IPS DF 19.7 (cell line): ENCODE results near the gene METRNL.

Experiments
- DNase-seq: peaks from one replicate; pipeline ENCODE4 v3.0.0-alpha.2; 2013; ENCODE audit warnings: low read depth, low spot score

Gene METRNL

DNA sequence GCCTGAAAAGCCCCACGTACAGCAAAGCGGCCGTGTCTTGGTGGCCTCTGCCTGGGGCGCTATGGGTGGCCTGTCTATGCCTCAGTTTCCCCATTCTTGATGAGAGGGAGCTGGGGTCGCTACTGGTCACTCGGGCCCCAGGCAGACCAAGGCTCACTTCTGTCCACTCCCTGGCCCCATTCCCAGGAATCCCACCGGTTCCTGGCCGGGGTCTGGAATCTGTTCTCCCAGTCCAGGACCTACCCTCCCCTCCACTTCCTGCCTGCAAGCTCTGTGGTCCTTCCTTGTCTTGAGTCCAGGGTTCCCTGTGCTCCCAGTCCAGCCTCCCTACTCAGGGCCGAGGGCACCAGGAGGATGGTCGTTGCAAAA is 24.5 kb downstream of the METRNL start:
- no peak for DNase-seq

DNA sequence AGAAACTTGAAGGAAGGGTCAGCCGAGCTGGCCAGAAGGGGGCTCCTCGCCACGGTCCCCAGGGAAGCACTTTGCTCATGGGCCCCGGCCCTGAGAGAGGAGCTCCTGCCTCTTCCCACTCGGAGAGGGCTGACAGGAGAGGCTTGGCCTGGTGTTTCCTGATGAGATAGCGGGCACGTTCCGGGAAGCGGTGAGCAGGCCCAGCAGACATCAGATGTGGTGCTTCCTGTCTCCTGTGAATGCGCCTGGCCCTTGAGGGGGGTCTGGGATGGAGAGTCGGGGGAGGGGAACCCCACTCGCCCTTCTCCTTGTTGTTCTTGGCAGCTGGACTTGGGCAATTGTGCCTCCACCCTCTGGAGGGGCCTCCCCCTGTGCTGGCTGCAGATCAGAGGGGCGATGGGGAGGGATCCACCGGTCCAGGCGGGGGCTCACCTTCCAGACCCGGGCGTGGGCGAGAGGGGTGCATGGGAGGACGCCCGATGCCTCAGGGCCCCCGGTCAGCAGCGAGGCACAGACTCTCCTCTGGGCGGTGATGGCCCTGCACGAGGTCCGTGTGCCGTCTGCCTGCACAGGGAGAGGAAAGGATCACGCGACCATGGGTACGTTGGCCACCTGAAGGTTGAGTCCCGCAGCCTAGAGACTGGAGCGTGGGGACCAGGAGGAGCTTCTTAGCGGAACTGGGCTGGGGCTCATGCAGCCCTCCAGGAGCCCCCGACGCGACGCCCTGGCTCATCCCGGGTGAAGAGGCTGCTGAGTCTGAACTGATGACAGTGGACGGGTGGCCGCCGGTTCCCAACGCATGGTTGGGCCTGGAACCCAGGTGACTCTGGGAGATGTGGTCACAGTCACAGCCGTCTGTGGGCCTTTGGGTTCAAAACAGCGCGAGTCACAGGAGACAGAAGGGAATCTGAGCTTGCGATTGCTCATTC is 25.4 kb downstream of the METRNL start:
- no peak for DNase-seq

DNA sequence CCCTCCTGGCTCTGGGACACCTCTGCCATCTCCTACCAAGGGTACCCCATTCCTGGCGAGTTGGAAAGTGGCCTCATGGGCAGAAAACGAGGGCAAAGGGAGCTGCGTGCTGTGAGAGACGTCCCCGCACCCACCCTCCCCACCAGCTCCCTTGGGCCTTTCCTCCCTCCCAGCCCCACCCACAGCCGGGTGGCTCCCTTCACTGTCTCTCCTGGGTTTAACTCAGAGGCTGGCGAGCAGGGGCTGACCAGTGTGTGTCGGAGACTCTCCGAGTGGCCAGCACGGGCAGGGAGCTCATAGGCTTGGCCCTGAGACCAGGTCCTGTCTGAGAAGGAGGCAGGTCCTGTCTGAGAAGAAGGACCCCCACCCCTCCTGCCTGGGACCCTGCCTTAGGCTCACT is 26.1 kb downstream of the METRNL start:
- no peak for DNase-seq

DNA sequence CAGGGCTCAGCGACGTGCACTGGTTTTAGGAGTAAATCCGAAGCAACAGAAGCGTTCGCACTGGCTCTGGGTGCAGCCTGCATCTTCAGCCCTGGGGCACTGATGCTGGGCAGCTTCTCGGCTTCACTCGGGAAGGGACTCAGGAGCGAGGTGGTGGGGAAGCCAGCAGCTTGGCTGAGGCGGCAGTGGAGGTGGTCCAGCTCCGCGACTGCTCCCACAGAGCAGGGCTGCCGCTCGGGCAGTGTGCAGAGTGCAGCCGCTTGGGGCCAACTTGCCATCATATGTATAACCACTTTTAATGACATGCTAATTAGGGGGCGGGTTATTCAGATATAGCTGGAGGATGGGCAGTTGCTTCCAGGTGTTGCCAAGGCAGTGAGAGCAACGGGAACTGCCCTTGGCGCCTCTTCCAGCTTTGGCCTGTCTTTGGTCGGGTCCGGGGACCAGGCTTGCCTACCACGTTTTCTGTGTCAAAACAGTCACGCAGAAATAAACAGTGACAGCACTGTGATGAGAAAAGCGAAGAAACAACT is 26.7 kb downstream of the METRNL start:
- DNase-seq: no peak

DNA sequence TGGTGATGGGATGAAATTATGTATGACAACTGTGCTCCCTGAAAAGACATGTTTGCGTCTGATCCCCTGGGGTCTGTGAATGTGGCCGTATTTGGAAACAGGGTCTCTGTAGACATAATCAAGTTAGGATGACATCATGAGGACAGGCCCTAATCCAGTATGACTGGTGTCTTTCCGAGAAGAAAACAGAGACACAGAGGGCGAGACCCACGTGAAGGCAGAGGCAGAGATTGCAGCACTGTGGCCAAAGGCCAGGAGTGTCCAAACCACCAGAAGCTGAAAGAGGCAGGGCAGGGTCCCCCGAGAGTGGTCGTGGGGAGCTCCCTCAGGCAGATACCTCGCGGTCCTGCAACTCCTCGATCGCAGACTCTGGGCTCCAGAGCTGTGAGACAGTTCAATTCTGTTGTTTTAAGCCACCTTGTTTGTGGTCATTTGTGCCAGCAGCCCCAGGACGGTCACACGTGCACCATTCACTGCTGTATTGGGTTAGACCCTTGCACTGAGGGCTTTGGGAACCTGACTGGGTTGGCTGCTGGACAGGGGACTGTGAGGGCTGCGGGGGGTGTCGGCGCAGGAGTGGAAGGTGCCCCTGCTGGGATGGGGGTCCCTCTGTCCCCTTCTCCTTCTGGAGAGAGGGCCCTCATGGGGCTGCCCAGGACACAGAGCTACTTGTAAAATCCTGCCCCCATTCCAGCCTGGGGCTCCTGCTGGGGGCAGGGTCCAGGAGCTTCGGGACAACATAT is 27.7 kb downstream of the METRNL start:
- DNase-seq: no peak

DNA sequence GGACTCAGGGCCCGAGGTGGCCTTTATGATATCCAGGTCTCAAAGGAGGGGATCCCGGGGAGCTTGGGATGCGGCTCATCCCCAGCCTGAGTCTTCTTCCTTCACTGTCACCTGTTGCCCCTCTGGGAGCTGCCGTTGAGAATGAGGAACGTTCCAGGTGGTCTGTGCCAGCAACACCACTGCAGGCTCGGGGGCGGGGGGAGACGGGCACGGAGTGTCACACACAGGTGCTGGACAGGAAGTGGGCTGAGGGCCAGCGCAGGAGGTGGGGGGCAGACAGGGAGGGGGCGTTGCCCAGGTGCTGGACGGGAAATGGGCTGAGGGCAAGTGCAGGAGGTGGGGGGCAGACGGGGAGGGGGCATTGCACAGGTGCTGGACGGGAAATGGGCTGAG is 28.2 kb downstream of the METRNL start:
- no peak for DNase-seq

DNA sequence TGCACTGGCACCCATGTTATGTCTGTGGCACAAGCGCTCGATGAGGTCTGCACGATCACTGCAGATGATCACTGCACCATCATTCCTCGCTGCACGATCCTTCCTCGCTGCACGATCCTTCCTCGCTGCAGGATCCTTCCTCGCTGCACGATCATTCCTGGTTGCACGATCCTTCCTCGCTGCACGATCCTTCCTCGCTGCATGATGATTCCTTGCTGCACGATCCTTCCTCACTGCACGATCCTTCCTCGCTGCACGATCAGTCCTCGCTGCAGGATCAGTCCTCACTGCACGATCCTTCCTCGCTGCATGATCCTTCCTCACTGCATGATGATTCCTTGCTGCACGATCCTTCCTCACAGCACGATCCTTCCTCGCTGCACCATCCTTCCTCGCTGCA is 29.3 kb downstream of the METRNL start:
- DNase-seq: no peak

DNA sequence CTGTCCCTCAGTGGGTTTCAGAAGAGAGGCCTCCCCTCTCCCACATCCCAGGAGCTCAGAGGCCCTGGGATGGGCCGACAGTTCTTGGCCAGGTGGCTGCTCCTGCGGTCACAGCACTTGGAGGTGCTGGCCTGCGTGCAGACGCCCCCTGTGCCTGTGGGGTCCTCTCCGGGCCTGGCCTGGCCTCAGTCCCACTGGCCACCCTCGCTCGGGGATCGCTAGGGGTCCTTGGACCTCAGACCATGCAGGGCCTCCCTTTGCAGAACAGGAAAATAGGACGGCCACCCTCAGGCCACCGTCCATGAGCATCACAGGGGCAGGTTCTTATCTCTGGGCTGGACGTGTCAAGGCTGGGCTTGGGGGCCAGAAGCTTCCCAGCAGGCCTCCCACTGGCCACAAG is 30.0 kb downstream of the METRNL start:
- no peak for DNase-seq

DNA sequence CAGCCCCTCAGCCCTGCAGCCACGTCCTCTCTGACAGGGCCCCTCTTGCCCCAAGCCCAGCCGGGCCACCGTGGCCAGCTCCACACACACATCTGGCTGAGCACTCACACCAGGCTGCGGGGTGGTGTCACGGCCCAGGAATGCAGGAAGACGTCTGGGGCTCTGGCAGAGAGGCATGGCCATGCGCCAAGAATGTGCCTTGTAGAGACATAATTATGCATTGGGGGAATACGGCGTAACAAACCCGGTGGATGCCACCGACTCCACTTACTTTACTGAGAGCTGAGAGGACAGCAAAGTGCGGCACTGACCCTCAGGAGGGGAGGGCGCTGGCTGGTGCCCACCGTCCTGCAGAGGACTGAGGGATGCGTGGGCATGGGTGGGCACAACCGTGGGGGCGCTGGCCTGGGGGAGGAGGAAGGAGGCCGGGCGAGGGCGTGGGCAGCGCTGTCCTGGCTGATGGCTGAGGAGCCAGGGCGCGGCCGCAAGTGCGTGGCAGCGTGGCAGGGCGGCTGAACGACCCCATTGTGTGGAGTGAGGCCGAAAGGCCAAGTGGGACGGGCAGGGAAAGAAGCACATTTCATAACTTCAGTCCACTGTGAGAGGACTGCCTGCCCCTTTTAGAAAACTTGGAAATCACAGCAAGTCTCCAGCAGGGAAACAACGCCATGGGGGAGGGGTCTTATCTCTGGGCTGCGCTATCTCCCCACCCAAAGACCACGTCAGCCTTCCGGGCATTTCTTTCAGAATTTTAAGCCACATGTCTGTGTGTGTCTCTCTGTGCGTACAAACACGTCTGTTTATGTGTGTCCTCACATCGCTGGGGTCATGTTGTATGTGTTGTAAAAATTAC is 30.6 kb downstream of the METRNL start:
- DNase-seq: no peak

DNA sequence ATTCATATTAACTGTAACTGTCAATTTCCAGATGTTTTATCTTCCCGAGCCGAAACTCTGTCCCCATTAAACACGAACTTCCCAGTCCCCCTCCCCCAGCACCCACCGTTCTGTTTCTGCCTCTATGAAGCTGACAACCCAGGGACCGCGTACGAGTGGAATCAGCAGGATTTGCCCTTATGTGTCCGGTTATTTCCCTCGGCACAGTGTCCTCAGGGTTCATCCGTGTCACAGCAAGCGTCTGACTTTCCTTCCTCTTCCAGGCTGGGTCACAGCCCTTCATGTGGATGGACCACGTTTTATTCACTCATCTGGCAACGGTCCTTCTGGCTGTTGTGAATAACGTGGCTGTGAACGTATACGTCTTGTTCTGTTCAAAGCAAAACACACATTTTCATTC is 31.3 kb downstream of the METRNL start:
- DNase-seq: no peak

DNA sequence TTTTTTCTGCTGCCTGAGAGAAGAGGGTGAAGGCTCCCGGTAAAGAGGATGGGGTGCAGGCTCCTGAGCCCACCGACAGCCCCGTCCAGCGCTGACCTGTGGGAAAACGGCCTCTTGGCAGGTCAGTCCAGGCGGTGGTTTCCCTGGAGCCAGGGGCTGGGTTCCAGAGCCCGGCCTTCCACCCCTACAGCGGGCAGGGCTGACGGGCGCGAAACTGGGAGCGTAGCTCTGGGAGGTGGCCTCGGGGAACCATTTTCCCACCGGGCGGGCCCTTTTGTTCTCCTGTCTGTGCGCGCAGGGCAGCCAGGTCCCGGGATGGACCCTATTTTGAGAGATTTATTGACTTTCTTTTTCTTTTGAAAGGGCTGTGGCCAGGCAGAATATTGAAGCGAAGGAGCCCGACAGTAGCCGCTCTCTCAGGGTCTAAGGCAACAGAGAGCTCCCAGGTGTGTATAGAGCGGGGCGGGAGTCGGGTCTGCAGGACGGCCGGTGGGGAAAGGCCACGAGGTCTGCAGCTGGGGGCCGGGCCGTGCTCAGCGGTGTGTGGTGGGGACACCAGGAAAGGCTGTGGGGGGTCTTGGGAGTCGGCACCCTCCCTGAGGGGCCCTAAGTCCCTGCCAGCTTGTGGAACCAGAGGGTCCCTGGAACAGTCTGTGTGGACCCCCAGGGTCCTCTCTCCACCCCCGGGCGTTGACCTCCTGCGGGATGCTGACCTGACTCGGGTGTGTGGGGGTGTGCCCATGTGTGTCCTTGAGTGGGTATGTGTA is 32.3 kb downstream of the METRNL start:
- no peak for DNase-seq

DNA sequence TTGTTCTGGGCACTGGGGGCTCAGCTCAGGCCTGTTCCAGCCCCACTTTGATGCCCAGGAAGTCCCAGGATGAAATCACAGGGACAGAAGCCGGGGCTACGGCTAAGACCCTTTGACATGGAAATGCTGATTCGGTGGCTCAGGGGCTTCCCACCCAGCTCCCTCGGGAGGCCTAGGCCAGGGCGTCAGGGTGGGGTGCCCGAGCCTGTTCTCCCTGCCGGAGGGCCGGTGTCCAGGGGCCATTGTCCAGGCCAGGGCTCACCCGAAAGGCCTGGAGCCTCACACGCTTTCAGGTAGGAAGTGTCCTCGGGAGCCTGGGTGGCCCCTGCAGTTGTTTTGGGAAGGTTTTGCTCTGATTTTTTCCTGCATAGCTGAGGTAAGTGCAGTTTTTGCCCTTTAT is 34.0 kb downstream of the METRNL start:
- DNase-seq: no peak

DNA sequence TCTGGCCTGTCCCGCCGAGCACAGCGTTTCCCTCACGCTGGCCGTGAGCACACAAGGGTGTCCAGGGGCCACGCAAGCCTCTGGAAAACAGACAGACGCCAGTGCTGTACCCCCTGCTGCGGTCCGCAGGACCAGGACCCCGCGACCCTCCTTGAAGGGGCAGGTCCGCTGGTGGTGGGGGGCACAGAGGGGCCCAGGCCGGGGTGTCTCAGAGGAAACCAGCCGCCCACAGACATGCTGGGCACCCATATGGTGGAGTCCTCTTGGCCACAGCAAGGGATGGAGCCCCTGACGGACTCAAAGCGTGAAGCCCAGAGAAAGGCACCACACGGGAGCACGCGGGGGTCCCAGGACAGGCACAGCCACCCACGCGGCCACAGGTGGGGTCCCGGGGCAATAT is 34.4 kb downstream of the METRNL start:
- no peak for DNase-seq

DNA sequence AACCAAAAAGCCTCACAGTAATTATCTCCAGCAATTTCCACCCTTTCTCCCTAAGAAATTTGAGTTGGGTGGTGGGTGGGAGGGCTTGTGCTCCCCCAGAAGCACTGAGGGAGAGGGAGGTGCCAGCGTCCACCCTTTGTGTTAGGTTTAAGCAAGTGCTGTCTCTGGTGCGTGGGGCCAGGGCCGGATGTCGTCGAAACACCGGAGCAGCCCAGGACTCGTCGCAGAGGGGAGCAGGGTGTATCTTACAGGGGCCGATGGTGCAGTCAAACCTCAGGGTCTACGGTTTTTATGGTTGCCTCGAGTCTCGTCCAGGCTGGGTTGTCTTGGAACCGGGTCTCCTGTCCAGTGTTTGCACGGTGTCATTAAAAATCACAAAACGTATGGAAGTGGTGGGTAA is 35.3 kb downstream of the METRNL start:
- DNase-seq: no peak

DNA sequence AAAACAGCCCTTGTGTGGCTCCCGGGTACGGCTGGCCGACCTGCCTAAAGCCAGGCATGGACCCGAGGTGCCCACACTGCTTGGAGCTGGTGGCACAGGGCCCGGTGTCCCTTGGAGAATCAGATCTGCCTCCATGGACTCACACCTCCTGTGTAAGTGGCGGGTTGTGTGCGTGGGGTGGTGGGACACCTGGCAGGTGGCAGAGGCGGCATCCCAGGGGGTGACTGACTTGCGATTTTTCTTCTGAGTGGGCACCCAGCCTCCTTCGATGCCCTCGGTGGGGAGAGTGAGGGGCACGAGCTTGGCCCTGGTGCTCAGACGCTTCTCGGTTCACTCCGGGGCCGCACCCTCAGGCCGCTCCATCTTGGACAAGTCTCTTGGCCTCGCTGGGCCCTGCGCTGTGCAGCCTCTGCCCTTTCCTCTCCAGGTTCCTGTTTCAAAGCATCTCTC is 35.8 kb downstream of the METRNL start:
- DNase-seq: no peak

DNA sequence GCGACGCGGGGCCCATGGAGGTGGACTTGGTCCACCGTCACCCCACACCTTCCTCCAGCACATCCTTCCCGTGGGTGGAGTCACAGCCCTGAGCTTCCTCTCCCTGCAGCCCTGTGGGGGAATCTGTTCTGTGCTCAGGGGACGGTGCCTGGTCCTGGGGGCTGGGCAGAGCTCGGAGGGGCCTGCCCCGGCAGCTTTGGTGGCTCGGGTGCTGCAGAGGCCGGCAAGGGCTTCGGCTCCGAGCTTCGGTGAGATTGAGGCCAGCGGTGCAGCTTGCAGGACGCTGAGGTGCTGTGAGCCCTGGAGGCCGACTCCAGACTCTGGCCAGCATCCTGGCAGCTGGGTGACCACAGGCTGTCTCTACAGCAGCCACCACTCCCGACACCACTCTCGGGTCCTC is 36.4 kb downstream of the METRNL start:
- DNase-seq: no peak

DNA sequence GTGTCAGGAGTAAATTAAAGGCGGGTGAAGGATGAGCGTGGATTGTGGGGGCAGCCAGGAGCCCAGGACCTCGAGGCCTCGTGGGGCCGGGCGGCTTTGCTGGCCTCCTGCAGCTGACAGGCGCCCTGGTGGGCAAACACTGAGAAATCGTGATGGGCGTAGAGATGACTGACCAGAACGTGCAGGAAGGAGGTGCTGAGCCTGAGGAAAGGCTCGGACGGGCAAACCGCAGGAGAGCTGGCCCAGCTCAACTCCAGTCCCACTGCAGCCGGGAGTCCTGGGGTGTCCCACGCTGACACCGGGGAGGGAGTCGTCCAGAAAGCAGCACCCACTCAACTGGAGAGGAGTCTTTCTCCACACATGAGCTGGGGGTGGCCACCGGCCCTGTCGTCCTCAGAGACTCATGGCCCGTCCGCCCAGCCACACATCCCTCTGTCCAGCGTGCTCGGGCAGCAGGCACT is 36.9 kb downstream of the METRNL start:
- DNase-seq: no peak

DNA sequence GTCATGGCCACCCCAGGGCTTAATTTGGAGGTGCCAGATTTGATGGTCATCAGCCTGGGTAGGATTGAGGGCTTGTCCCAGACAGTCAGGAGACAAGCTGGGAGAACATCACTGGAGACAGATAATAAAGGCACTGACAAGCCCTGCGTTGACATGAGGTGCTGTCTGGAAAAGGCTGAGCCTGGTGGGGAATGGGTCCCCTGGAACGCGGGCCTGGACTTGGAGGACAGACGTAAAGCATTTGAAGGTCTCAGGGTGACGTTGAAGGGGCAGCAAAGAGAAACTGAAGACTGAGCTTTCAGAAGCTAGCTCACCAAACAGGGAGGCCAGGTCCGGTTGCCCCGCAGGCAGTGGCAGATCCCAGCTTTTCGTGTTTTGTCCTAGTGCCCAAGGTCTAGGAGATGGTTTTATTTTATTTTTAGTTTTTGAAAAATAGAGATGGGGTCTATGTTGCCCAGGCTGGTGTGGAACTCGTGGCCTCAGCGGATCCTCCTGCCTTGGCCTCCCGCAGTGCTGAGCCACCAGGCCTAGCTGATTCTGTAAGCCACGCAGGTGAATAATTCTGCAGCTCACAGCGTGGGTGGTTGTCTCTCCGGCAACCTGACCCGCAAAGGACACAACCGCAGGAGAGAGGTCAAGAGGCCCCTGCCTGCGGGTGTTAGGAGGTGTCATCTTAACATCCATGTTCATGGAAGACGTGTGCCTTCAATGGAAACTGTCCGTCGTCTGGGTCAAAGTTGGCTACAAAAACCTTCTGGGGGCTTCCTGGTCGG is 37.6 kb downstream of the METRNL start:
- DNase-seq: no peak

DNA sequence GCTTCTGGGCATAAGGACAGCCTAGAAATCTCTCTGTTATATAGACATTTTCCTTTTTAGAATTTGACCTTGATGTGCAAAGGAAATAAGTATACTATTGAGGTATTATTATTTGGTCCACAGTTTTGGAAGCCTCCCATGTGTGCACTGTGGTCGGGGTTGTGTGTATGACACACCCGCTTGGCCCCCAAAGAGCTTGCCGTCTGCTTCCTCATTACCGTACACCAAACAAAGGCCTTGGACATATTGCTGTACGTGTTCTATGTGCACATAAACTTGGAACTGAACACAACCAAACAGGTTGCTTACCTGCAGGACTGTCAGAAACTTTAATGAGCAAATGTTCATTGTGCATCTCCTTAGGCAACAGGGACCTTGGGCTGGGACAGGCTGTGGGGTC is 38.2 kb downstream of the METRNL start:
- DNase-seq: no peak
